HG03521 (cell line): ENCODE data around the gene DYSF.

ENCODE experiments used
- ATAC-seq: cut with Tn5 transposase; IDR thresholded peaks from one replicate; pipeline ENCODE4 v1.9.1; 2021; ENCODE audit warnings: mild to moderate bottlenecking, moderate library complexity; ENCODE audit not compliant: unreplicated experiment

DYSF gene

DNA sequence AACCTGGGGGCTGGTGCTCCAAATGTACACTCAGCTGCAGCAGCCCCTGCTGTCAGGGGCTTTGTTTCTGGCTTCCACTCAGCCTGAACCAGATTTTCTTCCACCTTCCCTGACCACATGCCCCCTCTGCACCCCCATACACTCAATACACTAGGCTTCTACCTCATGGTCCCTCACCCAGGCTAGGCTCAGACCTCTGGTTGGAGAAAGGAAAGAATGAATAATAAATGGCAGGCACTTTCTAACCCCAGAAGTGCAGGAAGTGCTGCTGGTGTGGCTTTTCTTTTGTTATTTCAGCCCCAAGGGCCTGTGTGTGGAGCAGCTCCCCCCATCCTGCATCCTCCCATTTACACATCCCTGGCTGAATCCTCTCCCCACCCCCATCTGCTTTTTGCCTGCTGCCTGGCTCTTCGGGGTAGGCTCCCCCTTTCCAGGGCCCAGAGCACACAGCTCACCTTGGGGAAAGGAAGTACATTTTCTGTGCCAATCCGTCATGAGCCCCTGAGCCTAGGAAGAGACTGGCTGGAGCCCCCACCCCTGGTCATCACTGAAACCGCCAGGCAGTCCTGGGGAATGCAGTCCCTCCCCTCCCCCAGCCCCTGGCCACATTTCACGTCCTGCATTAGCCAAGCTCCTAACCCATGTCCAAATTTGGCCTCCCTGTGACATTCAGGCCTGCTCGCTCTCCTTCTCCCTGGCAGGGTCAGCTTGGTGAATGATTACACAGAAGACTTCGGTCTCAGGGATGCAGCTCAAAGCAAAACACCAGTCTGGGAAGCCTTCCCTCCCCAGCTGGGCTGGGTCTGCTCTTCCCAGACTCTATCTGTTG, 2.6 kb downstream of the DYSF start:
- no peak for ATAC-seq

DNA sequence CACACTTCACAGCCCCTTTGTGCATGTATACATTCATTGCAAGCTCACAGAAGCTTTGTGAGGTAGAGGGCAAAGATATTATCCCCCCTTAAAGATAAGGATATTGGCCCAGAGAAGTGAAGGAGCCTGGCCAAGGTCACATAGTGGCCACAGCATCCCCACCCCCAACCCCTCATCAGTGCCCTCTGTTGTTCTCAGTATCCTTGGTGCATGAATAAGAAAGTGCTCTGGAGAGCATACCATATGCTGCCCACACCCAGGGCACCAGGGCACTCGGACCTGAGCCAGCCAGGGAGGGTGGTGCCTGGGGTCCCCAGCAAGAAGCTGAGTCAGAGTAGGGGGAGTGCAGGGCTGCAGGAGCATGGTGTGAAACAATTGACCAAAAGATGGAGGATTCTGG, 3.3 kb downstream of the DYSF start:
- ATAC-seq = no peak

DNA sequence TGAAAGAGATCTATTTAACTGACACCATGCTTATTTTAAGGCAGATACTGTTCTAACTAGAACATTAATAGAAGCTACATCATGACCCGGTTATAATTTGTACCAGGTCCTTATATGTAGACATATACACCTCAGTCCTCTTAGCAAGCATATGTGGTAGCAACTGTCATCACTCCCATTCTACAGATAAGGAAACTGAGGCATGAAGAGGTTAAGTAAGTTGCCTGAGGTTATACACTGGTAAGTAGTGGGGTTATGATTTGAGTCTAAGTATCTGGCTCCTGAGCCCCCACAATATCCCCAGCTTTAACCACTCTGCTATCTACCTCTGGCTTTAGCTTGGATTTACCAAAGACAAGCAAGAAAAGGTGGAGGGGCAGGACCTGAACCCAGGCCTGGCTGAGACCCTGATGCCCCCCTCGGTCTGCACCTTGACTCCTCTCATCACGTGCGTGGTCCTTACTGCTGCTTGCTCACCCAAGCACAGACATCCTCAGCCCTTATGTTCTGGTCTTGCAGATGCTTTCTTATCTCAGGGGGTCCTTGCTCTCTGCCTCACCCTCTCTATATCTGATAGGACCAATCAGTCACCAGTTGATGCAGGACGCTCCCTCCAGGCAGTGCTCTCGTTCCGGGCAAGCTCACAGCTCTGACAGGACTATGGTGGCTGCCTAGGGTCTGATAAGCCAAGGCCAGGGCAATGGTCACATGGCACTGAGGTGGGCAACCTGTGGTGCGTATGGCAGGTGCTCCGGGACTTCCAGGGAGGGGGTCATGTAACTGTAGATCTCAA, 4.0 kb downstream of the DYSF start:
- ATAC-seq = no peak

DNA sequence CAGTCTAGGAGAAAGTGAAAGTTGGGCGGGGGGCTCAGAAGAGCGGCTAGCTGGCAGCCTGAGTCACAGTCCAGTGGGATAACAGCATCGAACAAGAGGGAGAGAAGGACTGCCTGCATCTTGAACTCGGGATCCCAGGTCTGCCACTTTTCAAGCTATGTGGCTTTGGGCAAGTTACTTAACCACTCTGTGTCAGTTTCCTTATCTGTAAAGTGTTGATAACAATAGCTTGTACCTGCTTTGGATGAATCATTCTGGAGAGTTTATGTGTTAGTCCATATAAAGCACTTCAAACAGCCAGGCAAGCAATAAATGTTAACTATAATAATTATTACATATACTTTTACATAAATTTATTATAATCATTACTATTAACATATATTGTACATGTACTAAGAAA, 4.6 kb downstream of the DYSF start:
- ATAC-seq = no peak

DNA sequence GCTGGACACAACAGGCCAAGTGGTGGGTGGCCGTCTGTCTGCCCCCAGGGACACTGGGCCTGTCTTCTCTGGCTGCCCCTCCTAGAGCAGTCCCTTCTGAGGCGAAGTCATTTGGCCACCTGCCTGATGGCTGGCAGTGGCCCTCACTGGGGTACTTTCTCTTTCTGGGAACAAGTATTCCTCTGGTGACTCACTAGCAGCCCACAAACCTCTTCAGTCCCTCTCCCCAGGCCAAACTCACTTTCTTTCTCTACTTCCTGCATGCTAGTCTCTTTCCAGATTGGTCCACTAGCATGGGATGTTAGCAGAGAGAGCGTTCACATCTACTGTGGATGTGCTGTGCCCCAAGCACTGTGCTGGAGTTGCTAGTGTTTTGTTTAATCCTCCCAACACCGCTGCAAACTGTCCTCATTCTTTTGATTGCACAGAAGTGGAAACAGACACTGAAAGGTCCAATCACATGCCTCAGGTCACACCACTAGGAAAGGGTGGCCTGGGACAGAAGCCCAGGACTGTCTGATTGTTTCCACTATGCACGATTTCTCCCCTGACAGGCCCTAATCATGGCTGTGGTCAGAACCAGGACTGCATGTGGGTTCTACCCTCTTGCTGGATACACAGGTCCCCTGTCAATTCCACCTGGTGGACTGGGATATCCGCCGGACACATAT, 5.2 kb downstream of the DYSF start:
- ATAC-seq = no peak

DNA sequence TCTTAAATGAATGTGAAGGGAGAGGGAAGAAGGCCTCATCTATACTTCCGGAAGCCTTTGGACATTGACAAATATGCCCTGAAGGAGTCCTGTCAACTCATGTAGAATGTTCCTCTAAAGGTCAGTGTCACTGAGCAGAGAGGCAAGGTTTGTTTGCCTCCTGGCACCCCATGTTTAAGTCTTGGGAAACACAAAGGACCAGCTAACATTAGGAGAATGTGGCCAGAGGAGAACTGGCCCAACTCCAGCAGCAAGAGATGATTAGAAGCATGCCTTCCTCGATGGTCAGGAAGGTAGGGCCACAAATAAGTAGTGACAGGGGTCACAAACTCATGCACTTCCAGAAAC, 5.7 kb downstream of the DYSF start:
- no peak for ATAC-seq

DNA sequence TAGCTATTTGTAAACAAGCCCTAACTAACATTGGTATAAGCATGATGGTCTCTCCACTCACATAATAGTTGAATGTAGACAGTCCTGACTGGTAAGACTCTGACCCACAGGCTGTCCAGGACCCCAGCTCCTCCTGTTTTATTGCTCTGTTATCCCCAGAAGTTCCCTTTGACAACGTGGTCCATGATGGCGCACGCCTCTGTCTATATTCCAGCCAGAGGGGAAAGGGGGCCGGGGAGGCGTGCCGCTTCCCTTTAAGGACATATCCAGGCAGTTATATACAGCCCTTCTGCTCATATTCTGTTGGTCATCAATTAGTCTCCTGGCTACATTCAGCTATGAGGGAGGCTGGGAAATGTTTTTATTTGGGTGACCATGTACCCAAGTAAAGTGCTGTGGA, 6.7 kb downstream of the DYSF start:
- no peak for ATAC-seq

DNA sequence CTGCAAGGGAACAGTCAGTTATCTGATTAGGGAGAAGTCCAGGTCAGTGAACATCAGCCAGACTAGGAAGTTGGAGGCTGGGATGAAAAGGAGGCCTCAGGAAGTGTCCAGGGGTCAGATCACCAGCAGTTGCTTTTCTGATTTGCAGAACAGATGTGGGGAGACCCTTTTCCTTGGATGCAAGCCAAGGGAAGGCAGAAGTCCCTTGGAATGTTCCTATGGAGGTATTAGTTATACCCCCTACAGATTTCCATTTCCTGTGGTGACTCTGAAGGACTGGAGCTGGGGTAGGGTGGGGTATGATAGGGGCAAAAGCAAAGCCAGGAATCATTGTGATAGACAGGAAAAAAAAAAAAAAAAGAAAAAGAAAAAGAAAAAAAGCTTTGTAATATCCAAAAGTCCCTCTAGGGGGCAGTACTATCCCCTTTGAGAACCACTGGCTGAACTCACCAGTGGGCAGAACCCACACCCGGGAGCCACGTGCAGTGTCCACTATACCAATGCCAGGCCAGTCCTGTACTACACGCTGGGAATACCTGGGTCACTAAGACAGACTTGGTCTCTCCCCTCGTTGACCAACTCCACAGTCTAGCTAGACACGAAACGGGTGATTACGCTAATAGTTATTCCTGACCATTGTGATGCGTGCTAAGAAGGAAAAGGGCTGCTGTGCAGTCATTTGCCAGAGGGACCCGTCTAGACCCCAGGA, 7.4 kb downstream of the DYSF start:
- ATAC-seq = no peak

DNA sequence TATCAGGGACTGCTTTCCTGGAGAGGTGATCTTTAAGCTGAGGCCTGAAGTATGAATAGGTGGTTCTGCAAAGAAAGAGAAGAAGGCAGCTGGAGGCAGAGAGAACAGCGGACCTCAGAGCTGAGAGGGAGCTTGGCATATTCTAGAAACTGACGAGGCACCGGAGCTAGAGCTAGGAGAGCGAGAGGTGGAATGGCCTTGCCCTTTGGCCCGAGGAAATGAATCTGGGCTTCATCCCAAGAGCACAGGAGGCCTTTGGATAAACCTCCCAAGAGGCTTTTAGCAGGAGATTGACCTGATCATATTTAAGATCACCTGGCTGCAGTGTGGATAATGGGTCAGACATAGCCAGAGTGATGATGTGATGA, 7.9 kb downstream of the DYSF start:
- no peak for ATAC-seq

DNA sequence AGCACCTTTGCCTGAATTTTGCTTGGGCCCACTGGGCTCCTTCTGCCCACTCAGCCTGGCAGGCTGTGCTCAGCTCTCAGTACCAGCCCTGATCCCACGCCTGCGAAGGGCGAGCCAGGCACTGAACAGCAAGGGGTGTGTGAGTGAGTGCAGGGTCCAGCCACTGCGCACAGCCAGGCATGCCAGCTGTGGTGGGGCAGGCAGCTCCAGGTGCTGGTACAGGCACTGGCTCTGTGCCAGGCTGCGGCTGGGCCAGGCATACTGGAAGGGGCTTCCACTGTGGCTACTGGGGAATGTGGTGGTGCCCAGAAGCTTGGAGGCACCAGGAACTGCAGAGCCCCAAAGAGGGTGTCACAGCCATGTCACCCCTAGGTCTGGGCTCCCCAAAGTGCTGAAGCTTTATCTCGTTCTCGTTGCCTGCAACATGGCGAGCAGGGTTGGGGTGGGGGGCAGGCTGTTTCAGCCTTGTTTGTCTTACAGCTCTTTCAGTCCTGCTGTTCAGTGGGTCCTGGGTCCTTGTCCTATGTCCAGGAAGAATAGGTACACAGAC, 8.8 kb downstream of the DYSF start:
- ATAC-seq = no peak

DNA sequence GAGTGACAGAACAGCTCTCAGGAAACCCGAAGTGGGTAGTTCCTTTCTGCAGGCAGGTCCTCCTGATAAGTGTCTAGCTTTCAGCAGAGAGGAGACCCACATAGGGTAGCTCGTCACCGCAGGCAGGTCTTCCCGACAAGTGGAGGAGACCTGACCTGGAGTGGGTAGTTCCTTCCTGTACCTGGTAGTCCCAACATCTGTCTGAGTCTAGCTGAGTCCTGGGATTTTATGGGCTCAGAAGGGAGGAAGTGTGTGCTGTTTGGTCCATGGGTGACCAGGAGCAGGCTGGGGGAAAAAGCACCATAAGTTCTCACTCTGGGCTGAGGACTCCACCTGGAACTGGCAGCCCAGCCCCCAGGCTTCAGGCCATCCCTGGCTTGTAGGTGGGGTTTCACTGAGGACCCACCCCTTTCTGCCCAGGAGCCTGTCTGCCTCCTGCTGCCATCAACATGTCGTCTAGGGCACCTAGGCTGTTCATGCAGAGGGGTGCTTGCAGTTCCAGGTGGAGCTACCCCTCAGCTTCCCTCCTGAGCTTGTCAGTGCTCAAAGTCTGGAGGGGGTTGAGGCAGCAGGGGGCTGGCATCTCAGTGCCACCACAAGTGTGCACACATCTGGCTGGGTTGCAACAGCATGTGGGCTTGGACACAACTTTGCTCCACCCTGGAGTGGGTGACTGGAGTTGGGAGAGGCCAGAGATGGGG, 9.4 kb downstream of the DYSF start:
- no peak for ATAC-seq

DNA sequence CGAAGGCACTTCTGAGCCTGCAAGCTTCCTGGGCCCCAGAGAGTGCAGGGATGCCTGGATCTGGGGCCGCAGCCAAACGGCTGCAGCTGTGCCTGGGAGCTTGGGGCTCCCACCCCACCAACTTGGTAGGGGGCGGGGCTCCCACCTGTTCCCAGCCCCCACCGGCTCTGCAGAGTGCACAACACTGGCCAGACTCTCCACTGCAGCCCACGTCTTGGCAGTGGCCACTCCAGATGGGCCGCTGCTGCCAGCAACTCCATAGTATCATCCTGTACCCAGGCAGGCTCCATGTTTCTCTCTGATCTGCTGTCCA, 9.9 kb downstream of the DYSF start:
- ATAC-seq = no peak

DNA sequence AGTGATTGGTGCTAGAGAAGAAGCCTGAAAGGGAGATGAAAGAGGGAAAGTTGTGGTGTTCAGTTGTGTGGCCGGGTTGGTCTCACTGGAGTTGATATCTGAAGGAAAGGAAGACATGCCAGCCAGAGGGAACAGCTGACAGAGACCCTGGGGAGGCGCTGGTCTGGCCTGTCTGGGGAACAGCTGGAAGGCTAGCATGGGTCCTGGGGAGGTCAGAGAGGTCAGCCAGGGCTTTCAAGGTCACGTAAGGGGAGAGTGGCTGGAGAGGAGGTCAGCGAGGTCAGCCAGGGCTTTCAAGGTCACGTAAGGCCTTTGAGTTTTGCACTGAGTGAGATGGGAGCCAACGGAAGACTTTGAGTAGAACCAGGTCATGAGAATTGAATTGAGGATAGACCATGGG, 11.0 kb downstream of the DYSF start:
- no peak for ATAC-seq

DNA sequence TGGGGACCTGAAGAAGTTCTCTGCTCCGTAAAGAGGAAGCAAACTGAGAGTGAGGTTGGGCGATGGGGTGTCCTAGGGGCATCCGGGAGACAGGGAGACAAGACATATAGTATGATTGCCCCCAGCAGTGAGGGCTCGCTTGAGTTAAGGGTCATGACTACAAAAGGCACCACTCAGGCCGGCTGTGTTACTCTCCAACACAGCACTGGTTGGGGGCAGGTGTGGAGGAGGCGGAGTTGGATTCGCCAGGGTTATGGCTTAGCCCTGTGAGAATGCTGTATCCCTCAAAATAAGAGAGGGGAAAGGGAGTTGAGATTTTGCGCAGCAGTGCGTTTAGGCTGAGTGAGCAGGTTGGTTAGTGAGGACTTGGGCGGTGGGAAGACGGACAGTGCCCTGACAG, 12.0 kb downstream of the DYSF start:
- ATAC-seq = no peak

DNA sequence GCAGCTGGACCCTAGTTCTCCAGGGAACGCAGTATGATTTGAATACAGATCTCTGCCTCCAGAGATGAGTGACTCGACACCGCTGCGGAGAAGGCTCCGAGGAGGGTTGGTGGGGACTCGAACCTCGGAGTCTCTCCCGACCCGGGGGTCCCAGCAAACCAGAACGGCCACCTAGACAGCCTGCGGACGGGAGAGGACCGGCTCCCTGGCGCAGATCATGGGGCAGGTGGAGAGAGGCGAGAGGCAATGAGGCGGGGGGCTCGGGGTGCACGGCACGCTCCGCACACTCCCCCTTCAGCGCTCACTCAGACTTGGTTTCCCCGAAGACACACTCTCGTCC, 12.6 kb downstream of the DYSF start:
- no peak for ATAC-seq

DNA sequence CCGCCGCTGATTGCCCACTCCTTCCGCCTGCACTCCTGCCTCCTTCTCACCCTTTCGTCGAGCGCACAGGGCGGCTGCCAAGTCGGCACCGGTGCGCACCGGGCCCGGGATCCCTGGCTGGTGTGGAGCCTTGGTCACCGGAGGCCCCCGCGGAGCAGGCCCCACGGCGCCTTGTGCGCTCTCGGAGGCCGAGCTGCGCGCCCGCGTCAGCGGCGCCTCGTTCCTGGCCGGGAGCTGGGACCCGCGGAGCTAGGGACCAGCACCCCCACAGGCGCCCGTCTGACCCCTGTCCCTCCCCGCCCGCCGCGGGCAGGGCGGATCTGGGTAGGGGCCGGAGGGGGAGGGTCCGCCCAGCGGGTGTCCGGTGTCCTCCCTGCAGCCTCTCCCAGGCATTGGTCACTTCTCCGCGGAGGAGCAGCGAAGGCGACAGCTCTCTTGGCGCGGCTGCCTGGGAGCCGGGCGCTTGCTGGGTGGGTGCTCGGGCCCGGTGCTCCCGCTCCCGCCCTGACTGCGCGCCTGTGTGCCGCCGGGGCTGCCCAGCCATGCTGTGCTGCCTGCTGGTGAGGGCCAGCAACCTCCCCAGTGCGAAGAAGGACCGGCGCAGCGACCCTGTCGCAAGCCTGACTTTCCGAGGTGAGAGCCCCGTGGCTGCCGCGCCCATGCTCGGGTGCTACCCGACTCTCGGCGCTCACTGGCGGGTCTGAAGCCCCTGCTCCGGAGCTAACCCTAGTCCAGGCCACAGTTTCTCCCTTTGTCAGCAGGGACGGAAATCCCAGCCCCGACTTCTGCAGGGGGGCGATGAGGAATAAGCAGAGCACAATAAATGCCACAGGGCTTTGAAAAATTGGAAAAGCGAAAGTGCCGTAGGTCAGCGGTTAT, 13.2 kb downstream of the DYSF start:
- no peak for ATAC-seq

DNA sequence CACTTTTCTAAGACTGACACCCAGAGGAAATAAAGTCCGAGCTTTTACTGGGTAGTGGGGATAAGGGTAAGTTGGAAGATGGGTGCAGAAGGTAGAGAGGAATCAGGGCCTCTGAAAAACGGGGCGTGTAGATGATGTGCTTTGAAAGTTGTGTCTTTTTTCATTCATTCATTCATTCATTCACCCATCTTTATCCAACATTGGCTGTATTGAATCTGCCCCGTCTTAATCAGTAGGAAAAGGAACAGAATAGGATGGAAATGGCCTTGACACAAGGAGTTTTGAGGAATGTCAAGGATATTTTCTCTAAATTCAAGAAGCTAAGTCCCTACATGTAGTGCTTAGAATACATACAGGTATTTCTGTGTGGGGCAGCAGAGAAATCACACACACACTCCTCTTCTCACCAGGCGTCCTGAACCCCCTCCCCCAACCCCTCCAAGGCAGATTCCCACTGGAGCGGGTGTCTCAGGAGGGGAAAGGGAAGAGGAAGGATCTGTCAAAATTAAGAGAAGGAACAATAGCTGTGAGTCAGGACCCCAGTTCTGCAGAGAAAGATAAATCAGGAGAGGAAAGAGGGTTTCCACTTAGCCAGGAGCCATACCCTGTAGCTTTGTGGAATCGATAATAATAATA, 13.9 kb downstream of the DYSF start:
- no peak for ATAC-seq

DNA sequence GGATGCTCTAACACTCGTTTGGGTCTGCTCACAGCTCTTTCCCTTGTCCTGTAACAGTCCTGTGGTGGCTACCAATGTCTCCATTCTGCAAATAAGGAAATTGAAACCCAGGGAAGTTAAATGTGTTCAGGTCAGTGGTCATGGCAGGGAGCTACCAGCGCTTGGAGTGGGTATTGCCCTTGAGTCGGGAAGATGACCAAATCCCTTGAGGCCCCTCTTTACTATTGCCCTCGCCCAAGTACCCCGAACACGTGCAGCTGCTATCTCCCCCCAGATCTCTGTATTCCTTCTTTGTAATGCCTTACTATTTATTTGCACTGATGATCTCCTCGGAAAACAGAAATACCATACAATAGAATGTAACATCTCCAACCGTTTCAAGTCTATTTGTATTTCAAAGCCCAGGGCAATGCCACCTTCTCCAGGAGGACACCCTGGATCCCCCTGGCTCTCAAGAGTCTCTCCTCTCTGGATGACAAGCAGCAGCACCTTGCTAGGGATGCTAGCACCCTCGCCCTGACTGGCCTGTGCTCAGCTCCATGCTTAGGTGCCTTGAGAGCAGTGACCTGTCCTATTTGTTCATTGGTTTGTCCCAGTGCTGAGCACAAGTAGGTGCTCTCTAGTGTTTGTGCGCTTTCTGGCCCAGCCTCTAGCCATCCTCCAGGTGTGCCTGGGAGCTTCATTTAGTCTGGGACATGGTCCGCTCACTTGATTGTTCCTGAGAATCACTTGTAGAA, 15.1 kb downstream of the DYSF start:
- no peak for ATAC-seq
